ENCODE results near the gene MRPS10. TPM values are rescaled to one million over a fixed set of nuclear protein-coding genes. Genes with fewer than 3 reads are reported as not detected.
"Not testable (repeated sequence)": the region's sequence is repeated elsewhere in the genome, so short reads cannot be mapped to it uniquely, and the experiment has no call there.

Gene MRPS10
- total and polyA plus RNA-seq, 3 donors from 2014 or later = 33.9 to 42.0 (median 35.8) TPM

- Histone ChIP-seq H3K9me3 (no peaks in the 10 kb centered on the region), H3K36me3 (ENCODE audit: low read depth, missing control alignments) (no peaks in the 10 kb centered on the region), H3K4me1 (no peaks in the 10 kb centered on the region), H3K4me3 (no peak within 1 kb of the TSS), H3K27me3 (no peaks in the 10 kb centered on the region), H3K27ac (no peak within 1 kb of the TSS)
- TF ChIP-seq CTCF (IDR thresholded peaks at IDR 0.05) (no peak), POLR2A (IDR thresholded peaks at IDR 0.05) (no peak)
- DNase-seq = no peak
- intact Hi-C loops (cut with DNase I; ENCODE audit: low total_unique reads) = no loop called here
- WGBS, 2 donors = 83 to 96% methylated on average over 2 of the region's 2 CpGs
These were observed 44.6 kb downstream of the MRPS10 start, which contains the start of gene GUCA1A for GRCh38 chr6:42173101-42173500. Gene GUCA1A, plus strand, starts transcription at chr6:42173364. Its CDS starts 250 bp downstream, at chr6:42173614.

DNA sequence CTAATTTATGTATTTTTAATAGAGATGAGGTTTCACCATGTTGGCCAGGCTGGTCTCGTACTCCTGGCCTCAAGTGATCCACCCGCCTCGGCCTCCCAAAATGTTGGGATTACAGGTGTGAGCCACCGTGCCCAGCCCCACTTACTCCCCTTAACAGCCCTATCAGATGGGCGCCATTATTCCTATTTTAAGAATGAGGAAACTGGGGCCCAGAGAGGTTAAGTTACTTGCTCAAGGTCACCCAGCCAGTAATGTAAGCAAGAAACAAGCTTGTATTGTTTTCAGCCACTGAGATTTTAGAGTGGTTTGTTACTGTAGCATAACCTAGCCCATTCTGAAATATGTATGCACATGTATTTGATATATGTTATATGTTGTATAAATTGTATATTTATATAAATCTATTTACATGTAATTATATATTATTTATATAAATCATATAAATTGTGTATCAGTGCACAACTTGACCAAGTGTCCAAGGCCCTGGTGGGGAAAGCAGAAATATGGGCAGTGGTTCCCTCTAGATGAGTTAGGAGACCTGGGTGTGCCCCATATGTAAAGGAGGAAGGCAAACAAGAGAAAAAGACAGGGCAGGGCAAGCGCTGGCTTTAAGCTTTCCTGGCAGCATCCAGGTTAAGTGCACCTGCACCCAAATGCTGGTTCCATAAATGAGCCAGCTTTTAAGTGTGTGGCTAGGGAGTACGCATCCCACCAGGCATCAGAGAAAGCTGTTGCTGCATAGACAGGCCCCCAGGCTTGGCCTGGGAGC, 45.7 kb downstream of the MRPS10 start:
- TF ChIP-seq CTCF (IDR thresholded peaks at IDR 0.05) (no peak), POLR2A (IDR thresholded peaks at IDR 0.05) (no peak)
- Histone ChIP-seq H3K9me3 (no peaks in the 10 kb centered on the region), H3K27ac (no peak overlapping the region), H3K4me1 (no peaks in the 10 kb centered on the region), H3K36me3 (ENCODE audit: low read depth, missing control alignments) (no peaks in the 10 kb centered on the region), H3K4me3 (no peak overlapping the region), H3K27me3 (no peaks in the 10 kb centered on the region)
- DNase-seq = no peak
- 80 to 89% methylated on average over 6 to 7 of the region's 7 CpGs for WGBS, 2 donors
- intact Hi-C loops (cut with DNase I; ENCODE audit: low total_unique reads) = no loop called here

GRCh38 chr6:42169780-42170179, 47.9 kb downstream of the MRPS10 start:
- not testable (repeated sequence) for H3K4me3 ChIP-seq; H3K9me3 ChIP-seq; H3K4me1 ChIP-seq; H3K27ac ChIP-seq; H3K36me3 ChIP-seq (ENCODE audit: low read depth, missing control alignments); DNase-seq; H3K27me3 ChIP-seq
- intact Hi-C loops (cut with DNase I; ENCODE audit: low total_unique reads) = loop anchor here (5.0 kb wide), 1 partner anchor 92 kb away; no protein-coding TSS in a partner anchor
- 50 to 68% methylated on average over 2 of the region's 2 CpGs for WGBS, 2 donors

DNA sequence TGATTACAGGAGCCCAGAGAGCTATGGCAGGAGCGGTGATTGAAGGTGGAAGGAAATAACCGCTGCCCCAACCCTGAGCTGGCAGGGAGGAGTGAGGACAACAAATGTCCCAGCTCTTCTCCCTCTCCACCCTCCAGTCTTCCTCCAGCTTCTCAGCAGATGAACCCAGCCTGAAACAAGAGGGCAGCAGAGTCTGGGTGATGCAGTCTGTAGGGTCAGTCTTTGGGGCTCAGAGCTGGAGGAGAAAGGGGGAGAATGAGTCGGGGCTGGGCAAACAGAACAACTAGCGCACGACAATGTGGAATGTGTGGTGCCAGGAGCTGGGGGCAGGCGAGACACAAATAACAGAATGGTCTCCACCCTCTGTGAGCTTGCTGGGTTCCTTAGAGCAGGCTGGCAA, 49.0 kb downstream of the MRPS10 start:
- H3K27me3 ChIP-seq = no peaks in the 10 kb centered on the region
- TF ChIP-seq CTCF (IDR thresholded peaks at IDR 0.05) = no peak
- TF ChIP-seq POLR2A (IDR thresholded peaks at IDR 0.05) = no peak
- H3K4me3 ChIP-seq = no peak overlapping the region
- H3K4me1 ChIP-seq = no peaks in the 10 kb centered on the region
- WGBS, 2 donors = 76 to 85% methylated on average over 6 of the region's 6 CpGs
- no peak for DNase-seq
- no peak overlapping the region for H3K27ac ChIP-seq
- intact Hi-C loops (cut with DNase I; ENCODE audit: low total_unique reads) = loop anchor here (5.0 kb wide), 1 partner anchor 91 kb away; no protein-coding TSS in a partner anchor
- no peaks in the 10 kb centered on the region for H3K9me3 ChIP-seq
- no peaks in the 10 kb centered on the region for H3K36me3 ChIP-seq (ENCODE audit: low read depth, missing control alignments)

GRCh38 chr6:42166444-42167141, 51.1 kb downstream of the MRPS10 start:
- H3K27me3 ChIP-seq = no peaks in the 10 kb centered on the region
- TF ChIP-seq CTCF (IDR thresholded peaks at IDR 0.05) (peak; percentile 79 to 97 (median 87)), POLR2A (IDR thresholded peaks at IDR 0.05) (no peak)
- H3K27ac ChIP-seq = no peak overlapping the region
- no peaks in the 10 kb centered on the region for H3K4me1 ChIP-seq
- intact Hi-C loops (cut with DNase I; ENCODE audit: low total_unique reads) = loop anchor here (5.0 kb wide), 1 partner anchor 89 kb away; no protein-coding TSS in a partner anchor
- no peaks in the 10 kb centered on the region for H3K36me3 ChIP-seq (ENCODE audit: low read depth, missing control alignments)
- DNase-seq = peak; percentile 81
- WGBS, 2 donors = 18 to 24% methylated on average over 4 to 8 of the region's 8 CpGs
- no peaks in the 10 kb centered on the region for H3K9me3 ChIP-seq
- H3K4me3 ChIP-seq = no peak overlapping the region

All from testis (tissue), 3 donors.